Fibroblast of the conjunctiva (primary cell): ENCODE data around the gene WDR46.
"Not testable (repeated sequence)": the region's sequence is repeated elsewhere in the genome, so short reads cannot be mapped to it uniquely, and the experiment has no call there.

Experiments
- DNase-seq: peaks from one replicate; pipeline ENCODE4 v3.0.0-alpha.2; 2010; ENCODE audit warnings: low read depth

The WDR46 gene

DNA sequence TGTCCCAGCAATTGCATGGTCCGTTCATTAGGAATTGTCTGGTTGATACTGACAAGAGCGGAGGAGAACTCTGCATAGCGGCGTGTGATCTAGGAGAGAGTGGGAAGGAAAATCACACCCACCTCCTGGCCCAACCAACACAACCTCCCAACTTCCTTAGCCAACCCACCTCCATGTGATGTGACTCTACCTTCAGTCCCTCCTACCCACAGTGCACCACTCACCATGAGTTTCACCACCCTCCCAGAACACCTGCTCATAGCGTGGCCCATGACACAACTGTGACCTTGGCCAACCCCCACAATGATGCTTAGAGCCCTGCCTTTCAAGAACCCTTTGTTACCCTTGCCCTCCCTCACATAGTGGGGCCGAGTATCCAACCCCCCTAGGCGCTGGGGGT is 25.0 kb downstream of the WDR46 start:
- DNase-seq: no peak

GRCh38 chr6:33262490-33262889 is 26.5 kb downstream of the WDR46 start:
- not testable (repeated sequence) for DNase-seq

DNA sequence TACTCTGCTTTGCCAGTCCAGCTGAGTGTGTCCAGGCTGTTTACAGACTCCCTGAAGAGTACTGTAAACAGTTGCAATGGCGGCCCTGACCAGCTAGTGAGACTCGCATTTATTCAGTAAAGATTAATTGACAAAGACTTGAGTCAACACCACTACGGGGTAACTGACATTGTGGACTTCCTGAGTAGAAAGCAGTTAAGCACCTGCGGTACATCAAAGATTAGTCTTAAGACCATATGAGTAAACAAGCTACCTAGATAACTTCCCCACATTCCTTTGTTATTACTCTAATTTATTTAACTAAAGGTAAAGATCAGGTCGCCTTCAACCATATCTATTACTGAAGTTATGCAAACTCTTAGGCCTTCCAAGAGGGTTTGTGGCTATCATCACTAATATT is 30.0 kb downstream of the WDR46 start:
- no peak for DNase-seq

- no peak for DNase-seq
Measured at GRCh38 chr6:33254591-33254990, 34.4 kb downstream of the WDR46 start.

DNA sequence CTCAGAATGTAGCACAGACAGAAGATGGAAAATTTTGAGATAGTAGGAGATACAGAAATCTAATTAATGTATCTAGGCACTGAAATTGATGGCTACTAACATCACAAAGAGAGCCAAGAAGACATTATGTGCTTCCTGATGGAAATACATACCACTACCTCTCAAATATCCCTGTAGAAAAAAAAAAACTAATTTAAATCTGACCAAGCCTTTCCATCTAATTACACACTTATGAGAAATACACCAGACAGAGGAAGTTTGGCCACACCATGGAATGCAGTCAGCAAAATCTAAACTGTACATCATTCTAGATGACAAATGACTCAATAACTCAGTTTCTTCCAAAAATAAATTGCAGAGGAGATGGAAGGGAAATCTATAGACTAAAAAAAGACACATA is 36.3 kb downstream of the WDR46 start:
- no peak for DNase-seq

DNA sequence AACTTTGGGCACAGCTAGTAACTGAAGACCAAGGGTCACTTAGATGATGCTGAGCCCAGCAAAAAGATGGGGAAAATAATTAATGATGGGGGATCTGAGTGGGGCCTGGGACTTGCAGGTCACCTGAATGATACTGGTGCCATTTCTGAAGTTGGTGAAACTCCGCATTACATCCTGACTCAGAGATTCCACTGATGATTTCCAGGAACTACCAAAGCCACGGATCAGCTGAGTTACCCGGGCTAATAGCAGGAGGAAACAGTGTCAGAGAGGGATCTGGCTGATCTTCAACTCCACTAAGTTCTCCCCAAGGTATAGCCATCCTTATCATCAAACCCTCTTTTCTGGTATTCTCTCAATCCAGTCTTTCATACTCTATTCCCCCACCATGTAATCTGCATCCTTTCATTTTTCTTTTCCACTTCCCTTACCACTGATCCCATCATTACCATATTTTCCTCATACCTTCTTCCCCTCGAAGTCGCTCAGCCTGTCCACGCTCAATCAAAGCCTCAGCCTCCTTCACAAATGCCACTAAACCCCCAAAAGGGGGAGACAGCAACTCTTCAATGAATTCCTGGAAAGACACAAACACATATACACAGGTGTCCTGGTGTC is 37.5 kb downstream of the WDR46 start:
- DNase-seq: no peak

- DNase-seq: no peak
Measured at GRCh38 chr6:33250731-33251130, 38.3 kb downstream of the WDR46 start.

GRCh38 chr6:33249732-33250630 is 39.1 kb downstream of the WDR46 start:
- peak; percentile 54 for DNase-seq

GRCh38 chr6:33248932-33249731 is 39.9 kb downstream of the WDR46 start:
- DNase-seq: peak; percentile 100

DNA sequence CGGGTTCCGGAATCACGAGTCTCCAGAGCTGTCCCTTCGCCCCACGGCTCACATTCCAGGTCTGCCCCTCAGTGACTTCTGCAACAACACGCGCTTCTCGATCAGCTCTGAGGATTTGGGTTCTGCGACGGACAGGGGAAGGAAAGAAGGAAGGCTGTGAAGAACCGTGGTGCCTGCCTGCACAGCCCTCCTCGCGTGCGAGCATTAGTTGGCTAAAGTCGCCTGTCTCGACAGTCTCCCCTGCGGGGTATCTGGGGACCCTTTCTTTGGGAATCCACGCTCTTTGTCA is 40.5 kb downstream of the WDR46 start:
- DNase-seq: no peak

GRCh38 chr6:33247977-33248642 is 40.9 kb downstream of the WDR46 start:
- DNase-seq: peak; percentile 77

DNA sequence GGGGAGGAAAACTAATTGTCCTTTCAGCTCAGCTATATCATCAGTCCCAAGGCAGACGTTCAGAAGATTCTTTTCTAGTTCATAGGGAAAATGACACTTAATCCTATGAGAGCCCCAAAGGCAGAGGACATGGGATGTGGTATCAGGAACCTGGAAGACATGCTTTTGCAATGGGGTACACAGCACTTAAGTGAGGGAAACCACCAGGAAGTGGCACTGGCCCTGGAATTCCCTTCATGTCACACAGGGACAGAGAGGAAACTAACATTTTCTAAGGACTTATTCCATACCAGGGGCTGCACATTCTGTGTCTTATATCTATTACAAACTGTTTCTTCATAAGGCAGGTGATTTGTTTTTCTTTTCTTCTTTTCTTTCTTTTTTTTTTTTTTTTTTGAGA is 45.6 kb downstream of the WDR46 start:
- no peak for DNase-seq

DNA sequence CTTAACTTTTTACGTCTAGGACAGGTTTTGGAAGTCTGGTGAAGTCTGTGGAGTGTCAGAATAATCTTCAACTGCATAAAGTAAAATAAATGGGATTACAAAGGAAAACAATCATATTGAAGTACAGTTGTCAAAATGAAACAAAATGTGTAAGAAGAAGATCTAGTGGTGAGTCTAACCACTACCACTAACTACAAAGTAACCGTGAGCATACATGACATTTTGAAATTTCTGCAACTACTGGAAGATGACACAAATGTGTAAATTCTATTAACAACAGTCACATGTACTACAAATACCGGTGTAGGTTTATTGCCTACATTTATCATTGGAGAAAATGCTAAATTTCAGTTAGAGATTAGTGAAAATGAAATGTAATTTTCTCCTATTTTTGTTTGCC is 47.1 kb downstream of the WDR46 start:
- no peak for DNase-seq

DNA sequence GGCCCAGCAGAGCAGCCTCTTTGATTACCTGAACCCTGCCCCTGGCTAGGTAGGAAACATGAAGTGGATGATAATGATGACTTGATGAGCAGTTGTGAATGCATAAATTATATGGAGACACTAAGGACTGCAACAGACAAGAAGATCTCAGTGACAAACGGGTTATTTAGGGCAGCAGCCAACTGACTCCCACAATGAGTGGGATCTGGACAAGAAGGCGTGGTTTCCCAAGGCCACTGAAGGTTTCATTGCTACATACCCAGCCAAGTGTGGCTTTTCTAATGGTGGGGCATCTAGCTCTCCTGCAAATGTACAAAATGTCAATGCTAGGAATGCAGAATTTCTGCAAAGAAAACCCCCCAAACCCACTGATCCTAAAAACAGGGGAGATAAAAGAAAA is 51.3 kb downstream of the WDR46 start:
- DNase-seq: no peak

DNA sequence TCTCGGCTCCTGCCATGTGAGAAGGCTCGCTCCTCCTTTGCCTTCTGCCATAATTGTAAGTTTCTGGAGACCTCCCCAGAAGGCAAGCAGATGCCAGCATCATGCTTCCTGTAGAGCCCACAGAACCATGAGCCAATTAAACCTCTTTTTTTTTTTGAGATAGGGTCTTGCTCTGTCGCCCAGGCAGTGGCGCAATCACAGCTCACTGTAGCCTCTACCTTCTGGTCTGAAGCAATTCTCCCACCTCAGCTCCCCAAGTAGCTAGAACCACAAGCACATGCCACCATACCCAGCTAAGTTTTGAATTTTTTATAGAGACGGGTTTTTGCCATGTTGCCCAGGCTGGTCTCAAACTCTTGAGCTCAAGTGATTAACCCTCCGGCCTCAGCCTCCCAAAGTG is 52.2 kb downstream of the WDR46 start:
- no peak for DNase-seq

DNA sequence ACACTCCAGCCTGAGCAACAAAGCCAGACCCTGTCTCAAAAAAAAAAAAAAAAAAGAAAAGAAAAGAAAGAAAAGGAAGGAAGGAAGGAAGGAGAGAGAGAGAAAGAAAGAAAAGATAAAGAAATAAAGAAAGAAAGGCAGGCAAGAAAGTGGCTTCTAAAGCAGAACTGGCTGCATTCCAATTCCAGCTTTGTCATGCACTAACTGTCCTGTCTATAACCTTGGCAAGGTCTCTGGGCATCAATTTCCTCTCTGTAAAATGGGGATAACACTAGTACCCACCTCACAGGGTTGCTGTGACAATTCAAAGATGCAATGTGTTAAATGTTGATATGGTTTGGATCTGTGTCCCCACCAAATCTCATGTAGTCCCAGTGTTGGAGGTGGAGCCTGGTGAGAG is 52.7 kb downstream of the WDR46 start:
- DNase-seq: no peak

DNA sequence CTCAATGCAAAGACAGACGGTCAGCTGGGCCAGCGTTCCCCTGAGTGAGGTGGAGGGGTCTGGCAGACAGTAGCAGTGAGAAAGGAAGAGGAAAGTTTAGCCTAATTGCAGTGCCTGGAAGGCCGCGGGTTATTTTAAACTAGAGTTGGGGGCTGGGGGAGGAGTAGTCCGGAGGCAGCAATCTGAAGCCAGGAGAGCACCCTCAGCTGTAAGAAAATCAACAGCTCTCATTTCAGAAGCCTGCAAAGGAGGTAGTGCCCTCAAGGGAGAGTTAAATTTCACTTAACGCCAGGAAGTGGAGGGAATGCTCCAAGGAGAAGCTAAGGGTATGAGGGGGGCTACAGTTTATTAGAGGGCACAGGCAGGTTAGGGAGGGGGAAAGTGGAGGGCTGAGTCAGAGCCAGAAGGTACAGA is 53.8 kb downstream of the WDR46 start:
- DNase-seq: no peak
